H9 (cell line): ENCODE results near the gene PPM1M. TPM values are rescaled to one million over a fixed set of nuclear protein-coding genes. Genes with fewer than 3 reads are reported as not detected.

Source experiments
- DNase-seq: peaks from one replicate; pipeline ENCODE4 v3.0.0-alpha.2; 2017
- H2AFZ ChIP-seq: one replicate; pipeline ENCODE4 v1.6.1; 2013; ENCODE audit warnings: mild to moderate bottlenecking, low read length, control low read depth, moderate library complexity
- H2AK5ac ChIP-seq: 2 replicates; pipeline ENCODE4 v1.6.1; 2013; ENCODE audit warnings: low read length, control low read depth, mixed read lengths; ENCODE audit not compliant: insufficient read length
- H2BK120ac ChIP-seq: one replicate; pipeline ENCODE4 v1.6.1; 2013; ENCODE audit warnings: low read depth, mild to moderate bottlenecking, low read length, control low read depth, inconsistent platforms; ENCODE audit not compliant: poor library complexity, severe bottlenecking
- H2BK12ac ChIP-seq: 2 replicates; pipeline ENCODE4 v1.6.1; 2013; ENCODE audit warnings: low read length, control low read depth, mixed read lengths, low read depth; ENCODE audit not compliant: insufficient read length
- H2BK15ac ChIP-seq: 2 replicates; pipeline ENCODE4 v1.6.1; 2013; ENCODE audit warnings: low read depth, low read length, control low read depth
- H2BK20ac ChIP-seq: one replicate; pipeline ENCODE4 v1.6.1; 2013; ENCODE audit warnings: low read depth, mild to moderate bottlenecking, low read length, control low read depth, inconsistent platforms; ENCODE audit not compliant: poor library complexity, severe bottlenecking
- H2BK5ac ChIP-seq: 2 replicates; pipeline ENCODE4 v1.6.1; 2013; ENCODE audit warnings: low read length, control low read depth, mixed read lengths; ENCODE audit not compliant: insufficient read length
- H3K14ac ChIP-seq: 2 replicates; pipeline ENCODE4 v1.6.1; 2013; ENCODE audit warnings: low read length, control low read depth; ENCODE audit not compliant: insufficient read depth
- H3K18ac ChIP-seq: 2 replicates; pipeline ENCODE4 v1.6.1; 2013; ENCODE audit warnings: low read depth, mild to moderate bottlenecking, mixed read lengths, low read length, control low read depth; ENCODE audit not compliant: insufficient read length
- H3K23ac ChIP-seq: 2 replicates; pipeline ENCODE4 v1.6.1; 2013; ENCODE audit warnings: low read length, control low read depth, mixed read lengths, low read depth; ENCODE audit not compliant: insufficient read length
- H3K23me2 ChIP-seq: 2 replicates; pipeline ENCODE4 v1.6.1; 2013; ENCODE audit warnings: low read depth, mild to moderate bottlenecking, mixed read lengths, low read length, control low read depth; ENCODE audit not compliant: insufficient read length, poor library complexity, severe bottlenecking
- H3K27ac ChIP-seq: 2 replicates; pipeline ENCODE4 v1.5.1; 2013; ENCODE audit warnings: low read length, control low read depth, mixed read lengths, low read depth; ENCODE audit not compliant: insufficient read length
- H3K27me3 ChIP-seq: 2 replicates; pipeline ENCODE4 v1.6.1; 2013; ENCODE audit warnings: low read length, control low read depth, inconsistent platforms; ENCODE audit not compliant: insufficient read depth
- H3K4ac ChIP-seq: 2 replicates; pipeline ENCODE4 v1.6.1; 2013; ENCODE audit warnings: low read depth, mild to moderate bottlenecking, control low read depth, inconsistent platforms, low read length, moderate library complexity
- H3K4me1 ChIP-seq: 2 replicates; pipeline ENCODE4 v1.6.1; 2013; ENCODE audit warnings: low read length, control low read depth, inconsistent platforms; ENCODE audit not compliant: insufficient read depth
- H3K4me2 ChIP-seq: 2 replicates; pipeline ENCODE4 v1.6.1; 2013; ENCODE audit warnings: low read length, control low read depth, mixed read lengths; ENCODE audit not compliant: insufficient read length, insufficient read depth
- H3K56ac ChIP-seq: 2 replicates; pipeline ENCODE4 v1.6.1; 2013; ENCODE audit warnings: low read depth, mild to moderate bottlenecking, mixed read lengths, low read length, control low read depth; ENCODE audit not compliant: insufficient read length
- H3K79me1 ChIP-seq: 2 replicates; pipeline ENCODE4 v1.6.1; 2013; ENCODE audit warnings: low read depth, mild to moderate bottlenecking, moderate library complexity, low read length, control low read depth, inconsistent platforms; ENCODE audit not compliant: insufficient read depth, poor library complexity, severe bottlenecking
- H3K79me2 ChIP-seq: 2 replicates; pipeline ENCODE4 v1.6.1; 2013; ENCODE audit warnings: low read length, control low read depth, inconsistent platforms; ENCODE audit not compliant: insufficient read depth
- H3K9ac ChIP-seq: 2 replicates; pipeline ENCODE4 v1.6.1; 2013; ENCODE audit warnings: low read length, control low read depth, mixed read lengths; ENCODE audit not compliant: insufficient read length; ENCODE audit errors: extremely low read depth
- H3K9me3 ChIP-seq: one replicate; pipeline ENCODE4 v1.6.1; 2013; ENCODE audit warnings: low read depth, low read length, inconsistent platforms; ENCODE audit not compliant: control insufficient read depth
- H3T11ph ChIP-seq: one replicate; pipeline ENCODE4 v1.6.1; 2013; ENCODE audit warnings: mild to moderate bottlenecking, low read length, control low read depth, inconsistent platforms
- H4K20me1 ChIP-seq: one replicate; pipeline ENCODE4 v1.6.1; 2013; ENCODE audit not compliant: control insufficient read depth, insufficient read length, insufficient read depth
- H4K5ac ChIP-seq: 2 replicates; pipeline ENCODE4 v1.6.1; 2013; ENCODE audit warnings: low read depth, mild to moderate bottlenecking, mixed read lengths, low read length, control low read depth; ENCODE audit not compliant: insufficient read length
- H4K8ac ChIP-seq: replicated peaks from 2 replicates; pipeline ENCODE4 v1.6.1; 2013; ENCODE audit warnings: low read length, control low read depth, mixed read lengths, low read depth; ENCODE audit not compliant: insufficient read length
- H4K91ac ChIP-seq: 2 replicates; pipeline ENCODE4 v1.6.1; 2013; ENCODE audit warnings: low read depth, mild to moderate bottlenecking, moderate library complexity, mixed read lengths, low read length, control low read depth; ENCODE audit not compliant: insufficient read length
- H3K27ac Mint-ChIP-seq, 3 experiments: 2 replicates in 2 of 3; 3 replicates in 1 of 3; pipeline ENCODE4 v1.8.0; 2020 to 2021; ENCODE audit warnings: mixed read lengths in 3 of 3, mild to moderate bottlenecking in 1 of 3, moderate library complexity in 1 of 3
- H3K27me3 Mint-ChIP-seq: 2 replicates; pipeline ENCODE4 v1.8.0; 2021; ENCODE audit warnings: low read depth, mild to moderate bottlenecking, moderate library complexity, mixed read lengths
- H3K36me3 Mint-ChIP-seq, 3 experiments: 2 replicates in 2 of 3; 3 replicates in 1 of 3; pipeline ENCODE4 v1.8.0; 2020 to 2021; ENCODE audit warnings: low read depth in 3 of 3, mixed read lengths in 3 of 3; ENCODE audit not compliant: insufficient read depth in 1 of 3
- H3K4me1 Mint-ChIP-seq, 2 experiments: 2 replicates each; pipeline ENCODE4 v1.8.0; 2020; ENCODE audit warnings: mixed read lengths in 2 of 2
- H3K4me3 Mint-ChIP-seq, 2 experiments: 2 replicates in 1 of 2; 3 replicates in 1 of 2; pipeline ENCODE4 v1.8.0; 2020 to 2021; ENCODE audit warnings: mild to moderate bottlenecking in 2 of 2, mixed read lengths in 2 of 2, moderate library complexity in 1 of 2
- H3K9me3 Mint-ChIP-seq, 2 experiments: 2 replicates in 1 of 2; 3 replicates in 1 of 2; pipeline ENCODE4 v1.8.0; 2020; ENCODE audit warnings: mild to moderate bottlenecking in 2 of 2, mixed read lengths in 2 of 2, moderate library complexity in 1 of 2
- CTCF ChIP-seq: fragments of 200-600 bp; sonication (generic); conservative IDR thresholded peaks from 3 replicates; pipeline ENCODE4 v1.8.0; 2021; ENCODE audit warnings: antibody characterized with exemption, mild to moderate bottlenecking
- WGBS: extraction: QIAGEN DNeasy Blood & Tissue Kit; methylation state at CpG from one replicate; pipeline ENCODE4 v1.1.7; 2013; ENCODE audit warnings: missing lambda C conversion rate, low lambda C conversion rate, mixed read lengths; ENCODE audit not compliant: insufficient read length; ENCODE audit errors: extremely low coverage; 5-methylcytosine and 5-hydroxymethylcytosine counted together
- total RNA-seq: library from RNA; stranded (reverse); gene quantifications from 2 replicates; pipeline ENCODE4 v1.2.1, GENCODE V29; 2021

The PPM1M gene
- total RNA-seq, 1 experiment from 2014 or later, result 7.4 TPM

- no peak overlapping the region for H4K5ac ChIP-seq
- H4K8ac ChIP-seq, result no peak overlapping the region
- H2BK15ac ChIP-seq, result no peak overlapping the region
- Mint-ChIP-seq H3K9me3 (no peaks in the 10 kb centered on the region), H3K4me1 (peaks cover 0 to 6% of the 10 kb centered on the region in 2 experiments; a peak in 3 of 4 replicates), H3K36me3 (peaks cover 6 to 67% (median 24%) of the 10 kb centered on the region in 3 experiments; a peak in 5 of 7 replicates), H3K4me3 (no peak overlapping the region; a peak in 1 of 5 replicates), H3K27me3 (peaks cover 20% of the 10 kb centered on the region), H3K27ac (no peak overlapping the region)
- H3T11ph ChIP-seq, result no peak overlapping the region
- H3K56ac ChIP-seq, result no peak overlapping the region
- H2AK5ac ChIP-seq, result no peak overlapping the region
- H2BK5ac ChIP-seq, result no peak overlapping the region
- H3K79me2 ChIP-seq, result no peaks in the 10 kb centered on the region
- no CpG with 5 or more reads among the region's 1 CpG for WGBS
- H3K9me3 ChIP-seq, result no peaks in the 10 kb centered on the region
- H4K20me1 ChIP-seq, result no peaks in the 10 kb centered on the region
- H3K23ac ChIP-seq, result no peak overlapping the region
- H2AFZ ChIP-seq, result no peak overlapping the region
- no peak overlapping the region for H2BK12ac ChIP-seq
- no peak overlapping the region for H3K27ac ChIP-seq
- TF ChIP-seq CTCF, result no peak
- no peak overlapping the region for H3K4me2 ChIP-seq
- no peak overlapping the region for H3K4ac ChIP-seq
- DNase-seq, result no peak
- no peak overlapping the region for H3K14ac ChIP-seq
- no peak overlapping the region for H3K18ac ChIP-seq
- no peaks in the 10 kb centered on the region for H3K79me1 ChIP-seq
- no peak overlapping the region for H2BK120ac ChIP-seq
- H3K4me1 ChIP-seq, result no peaks in the 10 kb centered on the region
- H2BK20ac ChIP-seq, result no peak overlapping the region
- peaks cover 6% of the 10 kb centered on the region; the same call in 1 of the 2 replicates for H3K27me3 ChIP-seq
- no peak overlapping the region for H4K91ac ChIP-seq
- H3K9ac ChIP-seq, result no peak overlapping the region
- H3K23me2 ChIP-seq, result peaks cover 3% of the 10 kb centered on the region
Measured at GRCh38 chr3:52250122-52250521, 4.6 kb downstream of the PPM1M start.
